HG03460 (cell line): ENCODE data around the gene ZNF649.

Source experiments
- ATAC-seq: cut with Tn5 transposase; IDR thresholded peaks from one replicate; pipeline ENCODE4 v1.9.1; 2021; ENCODE audit not compliant: unreplicated experiment

The ZNF649 gene

DNA sequence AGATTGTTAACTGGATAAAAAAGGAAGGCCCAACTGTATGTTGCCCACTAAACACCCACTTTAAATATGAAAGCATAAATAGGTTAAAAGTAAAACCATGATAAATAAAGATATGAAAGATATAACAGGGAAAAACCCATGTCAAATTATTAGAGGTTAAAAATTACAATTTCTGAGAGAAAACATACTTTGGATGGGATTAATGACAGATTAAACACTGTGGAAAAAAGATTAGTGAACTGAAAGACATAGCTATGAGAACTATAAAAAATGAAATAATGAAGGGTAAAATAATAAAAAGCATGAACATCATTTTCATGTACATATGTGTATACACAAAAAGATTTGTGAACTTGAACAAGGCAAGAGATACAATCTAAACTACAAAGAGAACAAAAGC is 14.9 kb downstream of the ZNF649 start:
- ATAC-seq, result no peak

DNA sequence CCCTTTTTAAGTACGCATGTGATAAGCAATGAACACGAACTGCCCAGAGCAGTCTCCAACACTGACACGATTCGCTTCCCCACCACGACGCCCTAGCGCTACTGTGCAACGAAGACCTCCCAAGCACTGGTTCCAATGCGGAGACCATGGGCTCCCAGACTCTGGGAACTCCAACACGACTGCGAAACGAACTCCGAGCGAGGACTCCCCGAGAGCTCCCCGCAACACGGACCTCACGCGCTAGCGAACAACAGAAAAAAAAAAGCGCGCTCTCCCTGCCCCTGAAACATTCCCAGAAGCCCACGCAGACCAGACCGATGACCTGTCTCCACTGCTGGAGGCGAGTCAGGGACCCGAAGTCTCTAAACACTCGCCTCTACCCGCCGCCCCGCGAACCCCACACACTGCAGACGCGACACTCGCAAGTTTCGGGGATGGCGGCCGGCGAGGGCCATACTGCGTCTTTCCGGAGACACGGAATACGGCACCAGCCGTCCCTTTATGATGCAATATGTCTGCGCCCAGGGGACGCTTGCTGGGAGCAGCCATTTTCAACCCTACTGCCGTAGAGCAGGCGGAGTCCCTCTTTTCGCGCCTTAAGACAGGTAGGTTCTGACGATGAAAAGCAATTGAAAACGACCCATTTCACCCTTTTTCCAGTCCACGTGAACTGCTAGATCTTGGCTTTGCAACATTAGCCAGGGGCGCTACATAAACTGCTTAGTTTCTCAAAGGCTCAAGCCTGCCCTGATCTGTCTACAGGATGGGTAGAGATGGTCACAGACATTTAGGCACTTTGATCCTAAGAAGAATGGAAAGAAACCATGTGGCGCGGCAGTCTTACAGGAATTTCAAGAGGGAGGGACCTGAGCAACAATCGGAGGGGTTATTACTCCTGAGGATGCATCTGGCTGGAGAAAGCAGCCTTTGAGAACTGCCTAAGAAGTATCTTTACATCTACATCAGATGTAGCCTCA is 17.0 kb downstream of the ZNF649 start, which contains the start of gene ZNF577:
ZNF577 (minus strand) TSS at position 430 of the 977 bp plus-strand sequence. CDS start 7,569 bp downstream, outside the sequence.
- ATAC-seq, result no peak

- ATAC-seq, result no peak
Observed at GRCh38 chr19:51884713-51885112, 20.1 kb downstream of the ZNF649 start.

GRCh38 chr19:51882518-51882917 is 22.3 kb downstream of the ZNF649 start:
- no peak for ATAC-seq

DNA sequence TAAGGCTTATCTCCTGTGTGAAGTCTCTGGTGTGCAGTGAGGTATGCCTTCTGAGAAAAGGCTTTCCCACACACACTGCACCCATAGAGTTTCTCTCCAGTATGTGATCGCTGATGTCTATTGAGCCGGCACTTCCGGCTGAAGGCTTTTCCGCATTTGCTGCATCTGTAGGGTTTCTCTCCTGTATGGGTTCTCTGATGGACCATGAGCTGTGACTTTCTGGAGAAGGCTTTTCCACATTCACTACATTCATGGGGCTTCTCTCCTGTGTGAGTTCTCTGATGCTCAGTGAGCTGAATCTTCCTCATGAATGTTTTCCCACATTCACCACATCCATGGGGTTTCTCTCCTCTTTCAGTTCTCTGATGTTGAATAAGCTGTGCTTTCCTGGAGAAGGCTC is 31.7 kb downstream of the ZNF649 start:
- no peak for ATAC-seq

DNA sequence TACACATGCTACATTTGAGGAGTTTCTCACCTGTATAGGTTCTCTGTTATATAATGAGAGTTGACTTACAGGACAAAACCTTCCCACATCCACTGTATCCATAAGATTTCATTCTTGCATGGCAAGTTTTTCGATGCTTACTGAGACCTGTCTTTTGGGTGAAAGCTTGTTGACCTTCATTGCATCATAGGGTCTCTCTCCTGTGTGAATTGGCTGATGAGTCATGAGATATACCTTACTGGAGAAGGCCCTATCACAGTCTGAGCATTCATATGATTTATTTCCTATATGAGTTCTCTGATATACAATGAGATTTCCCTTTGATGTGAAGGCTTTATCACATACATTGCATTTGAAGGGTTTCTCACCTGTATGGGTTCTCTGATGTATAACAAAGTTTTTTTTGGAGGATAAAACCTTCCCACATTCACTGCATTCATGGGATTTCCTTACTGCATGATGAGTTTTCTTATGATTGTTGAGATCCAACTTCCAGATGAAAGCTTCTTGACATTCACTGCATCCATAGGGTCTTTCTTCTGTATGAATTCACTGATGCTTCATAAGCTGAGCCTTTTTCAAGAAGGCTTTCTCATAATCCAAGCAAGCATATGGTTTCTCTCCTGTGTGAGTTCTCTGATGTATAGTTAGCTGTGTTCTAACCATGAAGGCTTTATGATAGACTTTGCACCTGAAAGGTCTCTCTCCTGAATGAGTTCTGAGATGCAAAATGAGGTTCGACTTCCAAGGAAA is 42.8 kb downstream of the ZNF649 start:
- no peak for ATAC-seq
